Activated T-cell treated with anti-CD3 and anti-CD28 coated beads for 48 hours (primary cell): ENCODE data around the gene FLYWCH1.

Experiments
- DNase-seq: peaks from one replicate; pipeline ENCODE4 v3.0.0-alpha.2; 2020; ENCODE audit warnings: low read depth

FLYWCH1 gene

DNA sequence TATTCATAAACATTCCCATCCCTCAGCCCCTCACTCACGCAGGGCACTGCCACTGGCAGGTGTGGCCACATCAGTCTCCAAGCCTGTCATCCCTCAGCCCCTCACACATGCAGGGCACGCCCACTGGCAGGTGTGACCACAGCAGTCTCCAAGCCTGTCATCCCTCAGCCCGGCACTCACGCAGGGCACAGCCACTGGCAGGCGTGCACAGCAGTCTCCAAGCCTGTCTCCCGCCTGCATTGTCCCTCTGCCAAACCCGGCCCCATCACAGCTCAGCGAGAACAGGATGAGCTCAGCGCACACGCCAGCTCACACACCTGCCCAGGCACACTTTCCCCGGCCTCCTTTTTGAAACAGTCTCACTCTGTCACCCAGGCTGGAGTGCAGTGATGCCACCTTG lies 40.9 kb downstream of the FLYWCH1 start:
- no peak for DNase-seq

DNA sequence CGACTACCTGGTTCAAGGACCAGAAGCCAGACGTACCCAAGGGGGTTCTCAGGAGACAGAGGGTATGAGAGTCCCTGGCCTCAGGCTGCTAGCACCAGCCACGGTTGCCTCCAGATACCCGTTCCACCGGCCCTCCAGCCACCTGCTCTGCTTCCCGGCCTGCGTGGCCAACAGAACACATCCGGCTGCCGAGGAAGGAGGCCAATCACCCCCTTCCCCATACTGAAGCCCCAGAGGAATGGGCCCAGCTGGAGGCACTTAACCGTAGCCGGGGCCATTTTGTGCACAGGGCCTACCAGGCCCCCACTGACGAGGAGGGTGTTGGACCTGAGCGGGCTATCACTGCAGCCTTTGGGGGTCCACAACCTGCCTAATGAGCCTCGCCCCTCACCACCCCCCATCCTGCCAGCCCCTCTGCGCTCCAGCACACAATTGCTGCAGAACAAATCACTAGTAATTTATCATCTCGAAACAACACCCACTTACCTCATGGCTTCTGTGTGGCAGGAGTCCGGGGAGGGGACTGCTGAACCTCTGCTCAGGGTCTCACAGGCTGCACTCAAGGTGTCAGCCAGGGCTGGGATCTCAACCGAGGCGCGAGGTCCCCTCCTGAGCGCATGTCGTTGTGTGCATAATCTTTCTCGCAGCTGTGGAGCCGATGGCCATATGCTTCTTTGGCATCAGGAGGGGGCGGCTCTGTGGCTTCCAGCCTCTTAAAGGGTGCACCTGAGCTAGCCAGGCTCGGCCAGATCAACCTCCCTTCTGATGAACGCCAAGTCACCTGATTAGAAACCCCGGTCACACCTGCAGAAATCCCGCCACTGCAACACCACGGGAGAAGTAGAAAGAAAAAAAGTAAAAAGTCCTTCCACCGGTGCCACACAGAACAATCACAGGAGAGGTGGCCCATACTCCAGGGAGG lies 42.2 kb downstream of the FLYWCH1 start:
- DNase-seq, result no peak

DNA sequence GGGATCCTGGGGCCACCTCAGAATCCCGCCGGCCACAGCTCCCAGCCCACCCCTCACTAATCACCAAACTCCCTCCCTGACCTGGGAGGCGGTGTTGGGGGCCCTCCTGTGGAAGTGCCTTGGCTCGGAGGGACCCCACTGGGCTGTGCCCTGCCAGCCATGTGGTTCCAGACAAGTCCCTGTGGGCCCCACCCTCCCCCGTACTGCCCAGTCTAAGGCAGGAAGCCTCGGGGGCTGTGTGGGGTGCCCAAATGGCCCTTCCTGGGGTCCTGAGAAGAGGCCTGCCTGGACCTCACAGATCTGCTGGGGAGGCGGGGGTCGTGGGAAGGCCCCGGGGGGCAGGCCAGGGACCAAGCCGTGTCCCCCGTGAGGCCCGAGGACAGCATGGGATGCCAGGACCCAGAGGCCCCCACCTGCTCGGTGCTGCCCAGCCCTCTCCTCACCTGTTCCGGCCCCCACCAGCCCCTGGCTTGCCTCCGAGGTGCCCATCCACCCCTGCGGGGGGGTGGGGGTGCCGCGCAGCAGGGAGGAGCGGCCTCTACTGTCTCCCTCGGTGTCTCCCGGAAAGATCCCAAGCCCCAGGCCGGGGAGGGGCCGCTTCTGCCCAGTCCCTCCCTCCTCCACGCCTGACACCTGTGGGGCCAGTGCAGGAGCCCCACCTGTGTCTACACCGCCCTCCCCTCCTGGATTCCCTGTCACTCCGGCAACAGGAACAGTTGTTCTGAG lies 43.1 kb downstream of the FLYWCH1 start:
- no peak for DNase-seq

- DNase-seq, result no peak
Observed at GRCh38 chr16:2955438-2955778, 43.7 kb downstream of the FLYWCH1 start.

DNA sequence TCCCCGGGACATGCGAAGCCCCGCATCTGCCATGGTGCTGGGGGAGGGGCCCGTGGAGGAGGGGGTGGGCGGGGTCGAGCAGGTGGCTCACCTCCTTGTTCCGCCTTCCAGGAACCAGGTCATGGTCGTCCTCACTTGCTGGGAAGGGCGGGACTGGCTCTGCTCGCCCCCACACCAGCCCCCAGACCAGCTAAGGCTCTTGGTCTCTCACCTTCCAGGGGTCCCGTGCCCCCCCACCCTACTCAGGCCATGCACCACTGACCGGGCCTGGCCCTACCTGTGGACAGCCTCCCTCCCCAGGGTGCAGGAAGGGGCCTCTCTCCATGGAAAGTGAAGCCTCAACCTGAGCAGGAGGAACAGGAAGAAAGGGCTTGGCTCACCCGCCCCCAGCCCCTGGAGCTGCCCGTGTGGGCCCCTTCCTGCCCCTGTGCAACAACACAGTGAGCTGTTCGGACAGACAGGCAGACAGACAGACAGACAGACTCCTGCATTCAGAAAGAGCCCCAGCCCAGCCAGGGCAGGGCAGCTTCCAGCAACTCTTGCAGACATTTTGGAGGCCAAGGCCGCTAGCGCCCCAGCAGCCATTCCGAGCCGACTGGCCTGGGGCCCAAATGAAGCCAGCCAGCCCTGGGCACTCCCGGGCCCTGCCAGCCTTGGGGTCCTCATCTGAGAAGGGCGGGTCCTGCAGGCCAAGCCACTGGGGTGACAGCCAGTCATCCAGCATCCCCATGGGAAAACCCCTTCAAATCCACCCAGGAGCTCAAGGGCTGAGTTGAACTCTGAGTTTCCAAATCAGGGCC lies 44.2 kb downstream of the FLYWCH1 start:
- no peak for DNase-seq

- no peak for DNase-seq
Observed at GRCh38 chr16:2956579-2956956, 44.8 kb downstream of the FLYWCH1 start.

DNA sequence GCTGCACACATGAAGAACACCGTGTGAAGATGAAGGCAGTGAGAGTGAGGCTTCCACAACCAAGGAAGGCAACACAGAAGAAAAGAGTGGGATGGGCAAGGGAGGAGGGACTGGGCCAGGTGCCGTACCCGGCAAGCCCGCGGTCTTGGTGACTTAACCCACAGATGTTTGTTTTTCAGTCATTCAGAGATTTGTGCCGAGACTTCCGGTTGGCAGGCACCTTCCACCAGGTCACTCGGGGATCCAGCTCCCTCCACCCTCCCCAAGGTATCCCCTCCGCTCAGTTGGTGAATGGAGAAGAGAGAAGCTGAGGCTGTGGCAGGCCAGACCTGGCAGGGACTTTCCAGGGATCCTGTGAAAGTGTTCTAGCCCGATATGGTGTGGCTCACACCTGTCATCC lies 47.5 kb downstream of the FLYWCH1 start:
- no peak for DNase-seq

GRCh38 chr16:2960183-2961010 lies 48.7 kb downstream of the FLYWCH1 start:
- DNase-seq, result no peak

DNA sequence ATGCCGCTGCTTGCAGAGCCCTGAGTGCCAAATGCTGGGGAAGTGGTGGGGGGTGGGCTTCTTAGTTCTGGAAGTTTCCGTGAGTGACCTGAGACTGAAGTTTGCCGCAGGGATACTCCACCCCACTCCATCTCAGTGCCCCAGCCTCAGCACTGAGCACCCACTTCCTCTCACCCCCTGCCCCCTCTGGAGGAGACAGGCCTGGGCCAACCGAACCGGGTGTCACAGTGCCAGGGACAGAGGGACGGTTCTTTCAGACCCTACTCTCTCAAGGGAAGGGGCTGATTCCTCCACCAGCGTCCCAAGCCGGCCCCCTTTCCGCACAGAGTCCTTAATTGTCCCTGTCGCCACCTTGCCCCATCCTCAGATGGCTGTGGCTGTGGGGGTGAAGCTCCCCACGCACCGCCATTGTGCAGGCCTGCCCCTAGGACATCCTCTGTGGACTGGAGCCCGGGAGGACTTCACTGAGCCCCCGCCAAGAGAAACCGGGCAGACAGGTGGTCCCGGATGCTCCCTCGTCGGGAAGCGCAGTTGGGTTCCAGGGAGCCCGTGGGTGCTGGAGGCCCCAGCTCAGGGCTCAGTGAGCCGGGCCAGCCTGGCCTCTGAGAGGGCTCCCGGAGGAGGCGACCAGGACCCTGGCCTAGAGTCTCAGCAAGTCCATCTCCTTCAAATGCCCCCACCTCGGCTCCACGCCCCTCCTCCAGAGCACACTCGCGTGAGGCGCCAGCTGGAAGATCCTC lies 50.8 kb downstream of the FLYWCH1 start:
- DNase-seq, result no peak

DNA sequence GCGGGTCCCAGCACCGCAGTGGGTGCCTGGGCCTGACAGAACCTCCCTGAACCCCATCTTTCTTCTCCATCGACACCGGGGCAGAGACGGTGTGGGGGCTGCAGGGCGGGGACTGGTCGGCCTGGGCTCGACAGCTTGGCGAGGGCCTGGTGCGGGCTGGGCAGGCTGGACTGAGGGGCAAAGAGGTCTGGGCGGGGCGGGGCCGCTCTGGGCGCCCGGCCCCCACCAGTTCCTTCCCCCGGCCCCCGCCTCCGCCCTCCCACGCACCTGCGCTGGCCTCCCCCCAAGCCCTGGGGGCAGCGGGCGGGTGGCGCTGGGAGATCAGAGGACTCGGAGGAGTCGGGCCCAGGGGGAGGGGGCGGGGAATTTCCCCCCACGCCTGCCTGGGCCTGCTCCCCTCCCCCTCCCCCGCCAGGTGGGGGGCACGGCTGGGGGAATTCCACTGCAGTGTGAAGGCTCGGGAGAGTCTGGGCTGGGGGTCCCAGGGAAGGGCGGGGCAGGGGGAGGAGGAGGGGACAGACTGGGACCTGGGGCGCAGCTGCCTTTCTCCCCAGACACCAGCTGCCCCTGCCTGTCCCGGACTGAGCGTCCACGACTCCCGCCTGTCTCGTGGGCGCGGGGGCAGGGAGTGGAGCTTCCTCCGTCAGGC lies 51.5 kb downstream of the FLYWCH1 start:
- DNase-seq, result no peak

DNA sequence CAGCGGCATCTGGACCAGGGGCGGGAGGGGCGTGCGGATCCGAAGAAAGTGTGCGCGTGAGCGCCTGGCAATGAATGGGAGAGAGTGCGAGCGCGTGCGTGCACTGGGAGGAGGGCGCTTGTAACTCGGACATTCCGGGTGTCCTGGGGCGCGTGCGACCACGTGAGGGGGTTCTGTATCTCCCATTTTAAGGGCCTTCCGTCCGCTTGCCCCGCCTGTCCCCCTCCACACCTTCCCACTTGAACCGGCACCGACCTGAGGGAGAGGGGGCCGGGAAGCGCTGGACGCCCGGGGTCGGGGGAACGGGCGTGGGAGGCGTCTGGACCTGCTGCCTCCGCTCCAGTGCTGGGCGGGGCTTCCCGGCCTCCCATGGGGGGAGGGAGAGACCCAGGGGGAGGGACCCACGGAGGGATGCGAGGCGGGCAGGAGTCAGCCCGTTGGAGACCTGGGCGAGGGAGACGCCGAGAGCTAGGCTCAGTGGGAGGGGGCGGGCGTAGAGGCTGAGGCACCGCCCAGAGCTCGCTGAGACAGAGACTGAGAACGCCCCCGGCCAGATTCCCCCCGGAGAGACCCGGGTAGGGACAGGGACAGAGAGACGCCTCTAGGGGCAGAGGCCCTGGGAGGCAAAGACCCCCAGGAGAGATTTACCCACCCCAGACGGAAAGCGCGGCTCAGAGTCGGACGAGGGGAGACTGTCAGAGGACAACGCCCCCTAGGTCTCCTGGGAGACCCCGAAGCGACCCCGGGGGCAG lies 52.2 kb downstream of the FLYWCH1 start, which contains the start of gene KREMEN2:
Gene KREMEN2, plus strand, starts transcription at position 553 of the 752 bp plus-strand sequence. CDS start 246 bp downstream, outside the sequence.
- no peak for DNase-seq

GRCh38 chr16:2964475-2965336 lies 53.0 kb downstream of the FLYWCH1 start:
- peak; percentile 71 for DNase-seq

DNA sequence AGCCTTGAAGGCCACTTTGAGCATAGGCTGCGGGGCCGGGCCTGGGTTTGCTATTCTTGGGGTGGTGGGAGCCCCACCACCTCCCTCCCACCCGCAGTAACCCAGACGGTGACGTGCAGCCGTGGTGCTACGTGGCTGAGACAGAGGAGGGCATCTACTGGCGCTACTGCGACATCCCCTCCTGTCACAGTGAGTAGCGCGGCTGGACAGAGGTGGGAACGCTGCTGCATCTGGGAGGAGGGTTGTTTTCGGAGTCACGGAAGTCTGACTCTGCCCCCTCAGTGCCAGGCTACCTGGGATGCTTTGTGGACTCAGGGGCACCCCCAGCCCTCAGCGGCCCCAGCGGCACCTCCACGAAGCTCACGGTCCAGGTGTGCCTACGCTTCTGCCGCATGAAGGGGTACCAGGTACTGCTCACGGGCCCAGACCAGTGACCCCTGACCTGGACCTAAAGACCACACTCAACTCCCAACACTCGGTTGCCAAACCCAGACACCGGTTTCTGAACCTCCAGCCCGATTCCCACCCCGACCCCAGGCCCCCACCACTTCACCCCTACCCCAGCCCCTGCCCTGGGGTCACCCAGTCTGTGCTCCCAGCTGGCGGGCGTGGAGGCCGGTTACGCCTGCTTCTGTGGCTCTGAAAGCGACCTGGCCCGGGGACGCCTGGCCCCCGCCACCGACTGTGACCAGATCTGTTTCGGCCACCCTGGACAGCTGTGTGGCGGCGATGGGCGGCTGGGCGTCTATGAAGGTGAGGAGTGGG lies 54.5 kb downstream of the FLYWCH1 start:
- DNase-seq, result no peak

GRCh38 chr16:2966808-2967191 lies 55.1 kb downstream of the FLYWCH1 start:
- no peak for DNase-seq

GRCh38 chr16:2967211-2967631 lies 55.5 kb downstream of the FLYWCH1 start:
- no peak for DNase-seq

- no peak for DNase-seq
Observed at GRCh38 chr16:2967721-2968161, 56.0 kb downstream of the FLYWCH1 start.

- DNase-seq, result no peak
Observed at GRCh38 chr16:2968368-2968737, 56.6 kb downstream of the FLYWCH1 start.
